Lung (tissue), 12 donors: ENCODE data around the gene IL22. TPM values are rescaled to one million over a fixed set of nuclear protein-coding genes. Genes with fewer than 3 reads are reported as not detected.

ENCODE experiments used
- ATAC-seq: fragments of 200-7000 bp; cut with Tn5 transposase; one replicate; pipeline ENCODE4 v1.9.1; 2020; ENCODE audit warnings: moderate number of reproducible peaks; ENCODE audit not compliant: insufficient read depth, low FRiP score
- DNase-seq, 3 donors: peaks; one replicate each; pipeline ENCODE4 v3.0.0-alpha.2; 2013 to 2017
- H3K27ac ChIP-seq, 2 donors: one replicate each; pipeline ENCODE4 v1.5.1; 2013; ENCODE audit warnings: mild to moderate bottlenecking in 2 of 2, moderate library complexity in 2 of 2, control low read depth in 1 of 2, inconsistent platforms in 1 of 2, low read depth in 1 of 2, low read length in 1 of 2
- H3K27me3 ChIP-seq, 3 donors: one replicate each; pipeline ENCODE4 v1.5.1; 2013; ENCODE audit warnings: low read length in 2 of 3; ENCODE audit not compliant: control insufficient read depth in 3 of 3, insufficient read depth in 3 of 3
- H3K36me3 ChIP-seq, 4 donors: one replicate each; pipeline ENCODE4 v1.5.1; 2013; ENCODE audit warnings: low read length in 4 of 4, mild to moderate bottlenecking in 1 of 4, moderate library complexity in 1 of 4; ENCODE audit not compliant: control insufficient read depth in 4 of 4, insufficient read depth in 4 of 4
- H3K4me1 ChIP-seq, 5 donors: one replicate each; pipeline ENCODE4 v1.5.1; 2013; ENCODE audit warnings: low read length in 5 of 5, mild to moderate bottlenecking in 2 of 5, moderate library complexity in 1 of 5; ENCODE audit not compliant: control insufficient read depth in 5 of 5, insufficient read depth in 5 of 5
- H3K4me3 ChIP-seq: one replicate; pipeline ENCODE4 v1.5.1; 2013; ENCODE audit warnings: mild to moderate bottlenecking, control low read depth, moderate library complexity
- H3K9ac ChIP-seq, 2 donors: one replicate each; pipeline ENCODE4 v1.5.1; 2013; ENCODE audit warnings: low read length in 2 of 2, control low read depth in 1 of 2; ENCODE audit not compliant: insufficient read depth in 1 of 2
- H3K9me3 ChIP-seq, 4 donors: one replicate each; pipeline ENCODE4 v1.5.1; 2013; ENCODE audit warnings: low read length in 3 of 4, mild to moderate bottlenecking in 1 of 4, moderate library complexity in 1 of 4; ENCODE audit not compliant: control insufficient read depth in 4 of 4, insufficient read depth in 3 of 4
- CTCF ChIP-seq: IDR thresholded peaks from 2 replicates; pipeline ENCODE4 v1.5.1; 2012; ENCODE audit warnings: mild to moderate bottlenecking; ENCODE audit errors: control extremely low read depth, extremely low read depth
- WGBS, 2 donors: extraction: QIAGEN DNeasy Blood & Tissue Kit; methylation state at CpG; one replicate each; pipeline ENCODE4 v1.1.7; 2013; 5-methylcytosine and 5-hydroxymethylcytosine counted together
- polyA plus RNA-seq, 2 donors: library from polyadenylated mRNA; stranded (reverse); fragments of 200-250 nt; gene quantifications; one replicate each; pipeline ENCODE4 v1.2.1, GENCODE V29; 2013
- total RNA-seq, 2 donors: library from RNA; depleted of rRNA in 1 of 2; stranded (reverse); fragments of >200 nt in 1 of 2; gene quantifications; one replicate each; pipeline ENCODE4 v1.2.1, GENCODE V29; 2014 to 2021
- donor health status: control.
- donor health status: control.
- donor health status: Bipolar disorder and iron deficiency.
- donor health status: healthy.
- donor health status: DM: yes; HTN: yes; CAD: no.

Gene IL22
- total and polyA plus RNA-seq, 4 donors, result 0.46 TPM; not detected in 3

GRCh38 chr12:68281322-68282077 lies 28.1 kb upstream of the IL22 start:
- H3K9ac ChIP-seq, result no peak overlapping the region
- ATAC-seq (no peak), DNase-seq (no peak)
- no peaks in the 10 kb centered on the region for H3K36me3 ChIP-seq
- H3K4me1 ChIP-seq, result peaks cover 0 to 8% (median 0%) of the 10 kb centered on the region in 5 donors
- no peak overlapping the region for H3K4me3 ChIP-seq
- H3K27ac ChIP-seq, result no peak overlapping the region
- no peak for TF ChIP-seq CTCF
- no peaks in the 10 kb centered on the region for H3K27me3 ChIP-seq
- 72 to 88% methylated on average over 4 of the region's 4 CpGs for WGBS, 2 donors
- no peaks in the 10 kb centered on the region for H3K9me3 ChIP-seq

- DNase-seq, result no peak
- TF ChIP-seq CTCF, result no peak
- Histone ChIP-seq H3K27me3 (no peaks in the 10 kb centered on the region), H3K9me3 (no peaks in the 10 kb centered on the region), H3K4me1 (peaks cover 0 to 8% (median 0%) of the 10 kb centered on the region in 5 donors), H3K27ac (no peak overlapping the region), H3K4me3 (no peak overlapping the region), H3K36me3 (no peaks in the 10 kb centered on the region), H3K9ac (no peak overlapping the region)
- 86% methylated on average over 2 of the region's 2 CpGs for WGBS, 2 donors
- ATAC-seq, result no peak
Observed at GRCh38 chr12:68280240-68280639, 26.8 kb upstream of the IL22 start.

GRCh38 chr12:68279227-68280054 lies 26.0 kb upstream of the IL22 start:
- 54 to 77% methylated on average over 5 of the region's 5 CpGs for WGBS, 2 donors
- peaks cover 0 to 8% (median 0%) of the 10 kb centered on the region in 5 donors for H3K4me1 ChIP-seq
- H3K9me3 ChIP-seq, result no peaks in the 10 kb centered on the region
- H3K4me3 ChIP-seq, result no peak overlapping the region
- ATAC-seq (no peak), DNase-seq (peak; percentile 59 to 86 (median 84))
- no peak overlapping the region for H3K9ac ChIP-seq
- no peak for TF ChIP-seq CTCF
- H3K36me3 ChIP-seq, result no peaks in the 10 kb centered on the region
- H3K27me3 ChIP-seq, result no peaks in the 10 kb centered on the region
- H3K27ac ChIP-seq, result no peak overlapping the region
